ENCODE data around the gene AJUBA. TPM values are rescaled to one million over a fixed set of nuclear protein-coding genes. Genes with fewer than 3 reads are reported as not detected.

AJUBA gene
- total RNA-seq, 2 experiments from 2014 or later: 1.3 to 1.4 TPM

DNA sequence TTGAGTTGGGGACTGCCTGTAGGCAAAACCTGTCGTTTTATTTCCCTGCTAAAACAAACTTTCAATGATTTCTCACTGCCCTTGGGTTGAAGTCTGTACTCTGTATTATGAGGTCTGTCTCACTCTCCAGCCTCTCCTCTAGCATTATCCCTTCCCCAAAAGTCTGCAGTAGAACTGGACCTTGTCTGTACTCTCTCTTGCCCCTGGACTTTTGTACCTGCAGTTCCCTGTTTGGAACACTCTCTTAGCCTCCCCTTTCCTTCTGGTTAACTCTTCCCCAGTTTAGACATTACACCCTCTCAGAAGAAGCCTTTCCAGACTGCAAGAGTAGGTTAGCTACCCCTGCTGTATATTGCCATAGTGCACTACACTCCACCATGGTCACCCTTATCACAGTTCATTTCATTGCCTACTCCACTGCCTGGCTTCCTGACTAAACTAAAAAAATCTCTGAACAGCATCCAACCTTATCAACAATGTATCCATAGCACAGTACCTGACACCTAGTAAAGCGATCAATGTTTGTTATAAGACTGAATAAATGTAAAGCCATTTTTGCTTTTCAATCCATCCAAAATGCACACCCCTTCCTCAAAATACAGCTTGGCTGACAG is 3.6 kb upstream of the AJUBA start:
- CTCF ChIA-PET: interaction anchor here (0.6 to 3.9 kb wide), 50 partner anchors 9 to 429 kb away, joined by 3 to 64 read pairs (median 5); partner anchors contain the start of genes ABHD4, ACIN1, C14orf119 and CDH24
- DNase-seq: no peak
- Mint-ChIP-seq H3K9me3 (no peaks in the 10 kb centered on the region), H3K36me3 (ENCODE audit: low read depth) (no peaks in the 10 kb centered on the region), H3K27me3 (peaks cover under 1% of the 10 kb centered on the region), H3K4me3 (no peak overlapping the region), H3K27ac (no peak overlapping the region), H3K4me1 (peaks cover under 1% of the 10 kb centered on the region)
- POLR2A ChIA-PET: interaction anchor here (0.9 to 1.2 kb wide), 3 partner anchors 56 to 83 kb away, joined by 3 to 6 read pairs (median 3); partner anchors contain the start of gene CDH24

DNA sequence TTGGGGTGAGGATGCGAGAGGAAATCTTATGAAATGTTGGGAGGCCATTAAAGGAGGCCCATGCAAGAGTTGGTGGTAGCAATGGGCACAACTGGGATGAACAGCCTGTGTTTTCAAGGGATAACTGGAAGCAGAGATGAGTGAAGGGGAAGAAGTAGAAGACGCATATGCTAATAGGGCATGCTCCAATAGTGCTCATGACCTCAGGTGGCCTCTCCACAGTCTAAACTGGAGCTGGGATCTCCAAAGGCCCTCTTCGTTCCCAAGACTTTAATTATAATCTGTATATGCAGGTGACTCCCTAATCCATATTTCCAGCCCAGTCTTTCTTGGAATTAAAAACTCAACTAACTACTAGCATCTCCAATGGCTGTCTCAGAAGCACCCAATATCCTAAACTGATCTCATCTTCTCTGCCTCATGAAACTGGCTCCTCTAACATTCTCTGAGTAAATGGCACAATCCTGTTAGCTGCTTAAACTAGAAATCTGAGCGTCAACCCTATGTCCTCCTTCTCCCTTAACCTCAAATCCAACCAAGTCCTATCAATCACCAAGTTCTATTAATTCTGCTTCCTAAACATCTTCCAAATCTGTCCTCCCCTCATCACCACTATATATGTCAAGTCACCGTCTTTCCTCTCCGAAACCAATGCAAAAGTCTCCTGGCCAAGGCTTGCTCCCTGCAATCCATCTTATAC is 2.8 kb upstream of the AJUBA start:
- CTCF ChIA-PET: interaction anchor here (0.6 to 3.9 kb wide), 11 partner anchors 11 to 415 kb away, joined by 3 to 64 read pairs (median 9); partner anchors contain the start of gene CDH24
- no peaks in the 10 kb centered on the region for H3K9me3 Mint-ChIP-seq
- DNase-seq: no peak
- no peak overlapping the region for H3K27ac Mint-ChIP-seq
- POLR2A ChIA-PET: no interaction called here
- no peak overlapping the region for H3K4me3 Mint-ChIP-seq
- peaks cover 7% of the 10 kb centered on the region for H3K27me3 Mint-ChIP-seq
- H3K36me3 Mint-ChIP-seq (ENCODE audit: low read depth): no peaks in the 10 kb centered on the region
- peaks cover 2% of the 10 kb centered on the region for H3K4me1 Mint-ChIP-seq

GRCh38 chr14:22981876-22982476 is 375 bp downstream of the AJUBA start:
- Mint-ChIP-seq H3K4me1 (peaks cover 7% of the 10 kb centered on the region), H3K27me3 (peaks cover 25% of the 10 kb centered on the region), H3K27ac (no peak overlapping the region), H3K9me3 (no peaks in the 10 kb centered on the region), H3K4me3 (peak overlapping the region; percentile 60), H3K36me3 (ENCODE audit: low read depth) (no peaks in the 10 kb centered on the region)
- POLR2A ChIA-PET: no interaction called here
- CTCF ChIA-PET: interaction anchor here (0.6 to 3.4 kb wide), 22 partner anchors 9 to 1535 kb away, joined by 3 to 16 read pairs (median 4); partner anchors contain the start of gene PRMT5
- DNase-seq: no peak

GRCh38 chr14:22981090-22981875 is 1.1 kb downstream of the AJUBA start:
- DNase-seq: no peak
- Mint-ChIP-seq H3K36me3 (ENCODE audit: low read depth) (no peaks in the 10 kb centered on the region), H3K27me3 (peaks cover 30% of the 10 kb centered on the region), H3K27ac (no peak overlapping the region), H3K4me3 (no peak overlapping the region), H3K4me1 (peaks cover 7% of the 10 kb centered on the region), H3K9me3 (no peaks in the 10 kb centered on the region)
- CTCF ChIA-PET: interaction anchor here (0.6 to 3.4 kb wide), 12 partner anchors 8 to 425 kb away, joined by 3 to 16 read pairs (median 6); partner anchors contain the start of gene PRMT5
- POLR2A ChIA-PET: no interaction called here

GRCh38 chr14:22980672-22981089 is 1.7 kb downstream of the AJUBA start:
- H3K36me3 Mint-ChIP-seq (ENCODE audit: low read depth): no peaks in the 10 kb centered on the region
- POLR2A ChIA-PET: no interaction called here
- CTCF ChIA-PET: interaction anchor here (0.7 to 2.7 kb wide), 3 partner anchors 12 to 178 kb away, joined by 3 to 10 read pairs (median 4); no protein-coding TSS in a partner anchor
- DNase-seq: no peak
- peaks cover 31% of the 10 kb centered on the region for H3K27me3 Mint-ChIP-seq
- no peaks in the 10 kb centered on the region for H3K9me3 Mint-ChIP-seq
- no peak overlapping the region for H3K4me3 Mint-ChIP-seq
- peaks cover 7% of the 10 kb centered on the region for H3K4me1 Mint-ChIP-seq
- no peak overlapping the region for H3K27ac Mint-ChIP-seq

DNA sequence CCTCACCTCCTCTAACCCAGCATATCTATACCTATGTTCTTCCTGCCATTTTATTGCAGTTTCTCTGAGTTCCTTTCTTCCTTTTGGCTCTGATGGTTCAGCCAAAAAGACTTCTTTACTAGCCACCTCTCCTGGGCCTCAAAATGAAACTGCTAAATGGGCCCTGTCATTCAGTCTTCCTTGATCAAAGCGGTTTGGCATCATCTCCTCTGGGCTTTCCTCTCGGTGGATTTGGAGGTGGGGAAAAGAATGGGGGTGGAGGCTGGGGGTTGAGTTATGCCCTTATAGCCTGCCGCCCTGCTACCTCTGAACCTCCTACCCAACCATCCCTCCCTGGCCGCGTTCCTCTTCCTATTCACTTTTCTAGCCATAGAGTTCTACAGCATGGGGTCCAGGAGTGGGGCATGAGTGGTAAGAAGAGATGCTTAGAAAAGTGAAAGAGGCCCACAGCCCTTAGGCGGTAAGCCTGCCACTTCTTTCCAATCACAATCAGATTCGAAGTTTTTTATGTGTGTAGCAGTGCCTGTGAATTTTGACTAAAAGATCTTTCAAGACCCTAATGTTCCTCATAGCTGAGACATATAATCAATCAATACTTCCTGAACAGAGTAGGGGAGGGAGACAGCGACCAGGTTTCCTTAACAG is 2.5 kb downstream of the AJUBA start:
- H3K4me3 Mint-ChIP-seq: no peak overlapping the region
- H3K36me3 Mint-ChIP-seq (ENCODE audit: low read depth): no peaks in the 10 kb centered on the region
- no peak for DNase-seq
- H3K27me3 Mint-ChIP-seq: peaks cover 31% of the 10 kb centered on the region
- H3K9me3 Mint-ChIP-seq: no peaks in the 10 kb centered on the region
- peaks cover 7% of the 10 kb centered on the region for H3K4me1 Mint-ChIP-seq
- CTCF ChIA-PET: interaction anchor here (0.7 to 1.2 kb wide), 3 partner anchors 78 to 179 kb away, joined by 3 read pairs; no protein-coding TSS in a partner anchor
- H3K27ac Mint-ChIP-seq: no peak overlapping the region
- POLR2A ChIA-PET: no interaction called here

DNA sequence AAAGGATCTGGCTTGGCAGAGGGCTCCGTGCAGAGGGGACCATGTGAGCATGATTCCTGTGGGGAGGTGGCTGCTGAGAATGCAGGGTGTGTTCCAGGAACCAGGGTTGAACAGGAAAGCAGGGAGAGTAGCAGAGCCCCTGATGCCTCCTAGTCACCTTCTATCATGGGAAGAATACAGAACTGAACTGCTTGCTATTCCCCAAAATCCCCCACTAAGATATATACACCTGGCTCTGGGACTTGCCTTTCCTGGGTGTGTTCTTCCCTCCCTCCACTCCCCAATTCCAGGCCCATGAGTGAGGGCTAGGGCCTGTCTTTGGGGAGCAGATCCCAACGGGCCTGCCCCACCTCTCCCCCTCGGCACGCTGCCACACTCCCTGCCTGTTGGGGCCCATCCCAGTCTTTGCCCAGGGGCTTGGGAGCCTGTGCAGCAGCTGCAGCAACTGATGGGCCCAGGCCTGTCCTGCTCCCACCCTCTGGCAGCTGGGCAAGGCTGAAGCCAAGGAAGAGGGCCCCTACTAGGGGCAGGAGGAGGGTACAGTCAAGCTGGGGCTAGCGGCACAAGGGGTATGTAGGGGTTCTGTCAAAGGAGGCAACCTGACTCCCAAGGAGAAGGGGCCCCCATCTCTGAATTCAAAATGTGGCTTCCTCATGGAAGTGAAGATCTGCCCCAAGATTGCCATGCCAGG is 3.2 kb downstream of the AJUBA start:
- H3K9me3 Mint-ChIP-seq: no peaks in the 10 kb centered on the region
- H3K4me3 Mint-ChIP-seq: no peak overlapping the region
- peaks cover 7% of the 10 kb centered on the region for H3K4me1 Mint-ChIP-seq
- H3K27me3 Mint-ChIP-seq: peaks cover 31% of the 10 kb centered on the region
- DNase-seq: no peak
- no peaks in the 10 kb centered on the region for H3K36me3 Mint-ChIP-seq (ENCODE audit: low read depth)
- H3K27ac Mint-ChIP-seq: no peak overlapping the region
- POLR2A ChIA-PET: no interaction called here
- CTCF ChIA-PET: interaction anchor here (0.7 to 1.5 kb wide), 4 partner anchors 10 to 89 kb away, joined by 3 to 6 read pairs (median 3); no protein-coding TSS in a partner anchor

DNA sequence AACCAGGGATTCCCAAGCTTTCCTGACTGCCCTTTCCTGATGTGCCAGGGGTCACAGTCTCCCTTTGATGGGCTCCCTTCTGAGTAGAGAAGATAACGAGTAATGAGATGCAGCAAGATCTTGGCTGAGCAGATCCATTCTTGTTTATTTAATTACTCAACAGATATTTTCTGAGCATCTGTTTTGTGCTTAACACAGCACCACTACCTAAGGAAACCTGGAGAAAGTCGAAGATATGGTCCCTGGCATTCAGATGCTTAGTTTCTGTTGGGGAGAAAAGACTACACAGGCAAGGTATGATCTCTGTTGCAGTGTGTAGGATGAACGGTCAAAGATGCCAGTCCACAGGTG is 3.9 kb downstream of the AJUBA start:
- Mint-ChIP-seq H3K4me1 (peaks cover 7% of the 10 kb centered on the region), H3K27me3 (peaks cover 31% of the 10 kb centered on the region), H3K36me3 (ENCODE audit: low read depth) (no peaks in the 10 kb centered on the region), H3K9me3 (no peaks in the 10 kb centered on the region), H3K4me3 (no peak overlapping the region), H3K27ac (no peak overlapping the region)
- DNase-seq: no peak
- ChIA-PET POLR2A (no interaction called here), CTCF (interaction anchor here (1.0 to 1.9 kb wide), 7 partner anchors 9 to 408 kb away, joined by 3 to 6 read pairs (median 4); partner anchors contain the start of gene CDH24)

DNA sequence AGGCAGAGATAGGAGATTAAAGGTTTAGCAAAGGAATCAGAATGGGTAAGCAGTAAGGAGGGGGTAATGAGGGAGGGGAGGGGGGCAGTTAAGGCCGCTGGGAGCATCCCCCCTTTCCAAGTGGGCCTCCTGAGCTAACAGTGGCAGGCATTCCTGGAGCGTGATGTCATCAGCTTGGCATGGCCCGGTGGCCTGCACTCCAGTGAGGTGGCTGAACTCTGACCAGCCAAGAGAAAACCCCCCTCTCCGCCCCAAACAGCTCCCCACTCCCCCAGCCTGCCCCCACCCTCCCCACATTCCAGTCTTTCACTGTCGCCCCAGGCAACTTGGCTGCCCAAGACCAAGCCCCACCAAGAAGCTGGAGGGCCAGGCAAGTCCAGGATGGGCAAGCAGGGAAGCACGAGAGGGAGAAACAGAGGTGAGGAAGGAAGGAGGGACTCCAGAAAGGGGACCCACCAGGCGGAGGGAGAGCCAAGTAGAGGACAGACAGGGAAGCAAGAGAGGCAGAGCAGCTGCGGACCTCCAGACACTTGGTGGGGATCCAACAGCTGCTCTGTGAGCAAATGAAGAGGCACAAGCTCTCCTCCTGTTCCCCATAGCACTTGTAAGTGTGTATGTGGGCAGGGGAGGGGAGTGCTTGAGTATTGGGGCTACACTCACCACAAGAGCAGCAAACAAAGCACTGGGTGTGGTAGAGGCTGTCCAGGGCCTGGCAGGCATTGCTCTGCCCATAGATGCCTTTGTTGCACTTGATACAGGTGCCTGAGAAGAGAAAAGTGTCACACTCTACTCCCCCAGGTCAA is 4.5 kb downstream of the AJUBA start:
- Mint-ChIP-seq H3K27me3 (peaks cover 31% of the 10 kb centered on the region), H3K27ac (no peak overlapping the region), H3K4me3 (no peak overlapping the region), H3K4me1 (peaks cover 7% of the 10 kb centered on the region), H3K36me3 (ENCODE audit: low read depth) (no peaks in the 10 kb centered on the region), H3K9me3 (no peaks in the 10 kb centered on the region)
- no peak for DNase-seq
- CTCF ChIA-PET: interaction anchor here (0.6 to 2.2 kb wide), 9 partner anchors 8 to 408 kb away, joined by 3 to 17 read pairs (median 4); partner anchors contain the start of gene CDH24
- POLR2A ChIA-PET: no interaction called here

GRCh38 chr14:22977434-22977683 is 5.0 kb downstream of the AJUBA start:
- no peaks in the 10 kb centered on the region for H3K9me3 Mint-ChIP-seq
- no peaks in the 10 kb centered on the region for H3K36me3 Mint-ChIP-seq (ENCODE audit: low read depth)
- H3K4me1 Mint-ChIP-seq: peaks cover 7% of the 10 kb centered on the region
- peaks cover 31% of the 10 kb centered on the region for H3K27me3 Mint-ChIP-seq
- no peak for DNase-seq
- POLR2A ChIA-PET: no interaction called here
- CTCF ChIA-PET: interaction anchor here (0.6 to 2.2 kb wide), 8 partner anchors 8 to 407 kb away, joined by 3 to 17 read pairs (median 4); no protein-coding TSS in a partner anchor
- no peak overlapping the region for H3K4me3 Mint-ChIP-seq
- no peak overlapping the region for H3K27ac Mint-ChIP-seq
